Measurements from ENCODE around the gene FBN2.

The FBN2 gene

GRCh38 chr5:128350705-128351104 lies 187.3 kb downstream of the FBN2 start:
- Mint-ChIP-seq H3K4me1 (ENCODE audit: low read depth) (no peaks in the 10 kb centered on the region), H3K4me3 (no peak overlapping the region), H3K27me3 (peaks cover 1% of the 10 kb centered on the region), H3K36me3 (no peaks in the 10 kb centered on the region), H3K9me3 (ENCODE audit: low read depth) (no peaks in the 10 kb centered on the region), H3K27ac (no peak overlapping the region)

- Mint-ChIP-seq H3K27ac (no peak overlapping the region), H3K4me3 (no peak overlapping the region), H3K9me3 (ENCODE audit: low read depth) (no peaks in the 10 kb centered on the region), H3K36me3 (no peaks in the 10 kb centered on the region), H3K4me1 (ENCODE audit: low read depth) (no peaks in the 10 kb centered on the region), H3K27me3 (peaks cover 1% of the 10 kb centered on the region)
Observed at GRCh38 chr5:128349044-128349858, 188.8 kb downstream of the FBN2 start.

GRCh38 chr5:128346038-128346437 lies 192.0 kb downstream of the FBN2 start:
- no peaks in the 10 kb centered on the region for H3K4me1 Mint-ChIP-seq (ENCODE audit: low read depth)
- no peaks in the 10 kb centered on the region for H3K36me3 Mint-ChIP-seq
- H3K4me3 Mint-ChIP-seq = no peak overlapping the region
- H3K27me3 Mint-ChIP-seq = peaks cover 1% of the 10 kb centered on the region
- H3K9me3 Mint-ChIP-seq (ENCODE audit: low read depth) = no peaks in the 10 kb centered on the region
- H3K27ac Mint-ChIP-seq = no peak overlapping the region

- H3K36me3 Mint-ChIP-seq = no peaks in the 10 kb centered on the region
Observed at GRCh38 chr5:128345247-128345646, 192.8 kb downstream of the FBN2 start.

GRCh38 chr5:128343168-128343567 lies 194.9 kb downstream of the FBN2 start:
- no peaks in the 10 kb centered on the region for H3K36me3 Mint-ChIP-seq
- H3K4me1 Mint-ChIP-seq (ENCODE audit: low read depth) = no peaks in the 10 kb centered on the region
- H3K27ac Mint-ChIP-seq = no peak overlapping the region
- H3K4me3 Mint-ChIP-seq = no peak overlapping the region
- no peaks in the 10 kb centered on the region for H3K9me3 Mint-ChIP-seq (ENCODE audit: low read depth)
- no peaks in the 10 kb centered on the region for H3K27me3 Mint-ChIP-seq

More at GRCh38 chr5:128345247-128345646, 192.8 kb downstream of the FBN2 start:
- no peaks in the 10 kb centered on the region for H3K4me1 Mint-ChIP-seq (ENCODE audit: low read depth)
- H3K9me3 Mint-ChIP-seq (ENCODE audit: low read depth) = no peaks in the 10 kb centered on the region
- H3K4me3 Mint-ChIP-seq = no peak overlapping the region
- no peak overlapping the region for H3K27ac Mint-ChIP-seq
- peaks cover 1% of the 10 kb centered on the region for H3K27me3 Mint-ChIP-seq

- Mint-ChIP-seq H3K27me3 (no peaks in the 10 kb centered on the region), H3K27ac (no peak overlapping the region), H3K9me3 (ENCODE audit: low read depth) (no peaks in the 10 kb centered on the region), H3K36me3 (no peaks in the 10 kb centered on the region), H3K4me1 (ENCODE audit: low read depth) (no peaks in the 10 kb centered on the region), H3K4me3 (no peak overlapping the region)
Observed at GRCh38 chr5:128341056-128341455, 197.0 kb downstream of the FBN2 start.

GRCh38 chr5:128340648-128341047 lies 197.4 kb downstream of the FBN2 start:
- Mint-ChIP-seq H3K36me3 (no peaks in the 10 kb centered on the region), H3K27me3 (no peaks in the 10 kb centered on the region), H3K9me3 (ENCODE audit: low read depth) (no peaks in the 10 kb centered on the region), H3K27ac (no peak overlapping the region), H3K4me1 (ENCODE audit: low read depth) (no peaks in the 10 kb centered on the region), H3K4me3 (no peak overlapping the region)

GRCh38 chr5:128339585-128339984 lies 198.5 kb downstream of the FBN2 start:
- Mint-ChIP-seq H3K9me3 (ENCODE audit: low read depth) (no peaks in the 10 kb centered on the region), H3K27me3 (no peaks in the 10 kb centered on the region), H3K27ac (no peak overlapping the region), H3K4me1 (ENCODE audit: low read depth) (no peaks in the 10 kb centered on the region), H3K4me3 (no peak overlapping the region), H3K36me3 (no peaks in the 10 kb centered on the region)

GRCh38 chr5:128338649-128339048 lies 199.4 kb downstream of the FBN2 start:
- Mint-ChIP-seq H3K36me3 (no peaks in the 10 kb centered on the region), H3K4me1 (ENCODE audit: low read depth) (no peaks in the 10 kb centered on the region), H3K27ac (no peak overlapping the region), H3K4me3 (no peak overlapping the region), H3K27me3 (no peaks in the 10 kb centered on the region), H3K9me3 (ENCODE audit: low read depth) (no peaks in the 10 kb centered on the region)

- Mint-ChIP-seq H3K4me3 (no peak overlapping the region), H3K36me3 (no peaks in the 10 kb centered on the region), H3K9me3 (ENCODE audit: low read depth) (no peaks in the 10 kb centered on the region), H3K27ac (no peak overlapping the region), H3K27me3 (peaks cover 1% of the 10 kb centered on the region), H3K4me1 (ENCODE audit: low read depth) (no peaks in the 10 kb centered on the region)
Observed at GRCh38 chr5:128335339-128335738, 202.7 kb downstream of the FBN2 start.

- H3K4me1 Mint-ChIP-seq (ENCODE audit: low read depth) = no peaks in the 10 kb centered on the region
- H3K4me3 Mint-ChIP-seq = no peak overlapping the region
- no peaks in the 10 kb centered on the region for H3K9me3 Mint-ChIP-seq (ENCODE audit: low read depth)
- peaks cover 1% of the 10 kb centered on the region for H3K27me3 Mint-ChIP-seq
- H3K36me3 Mint-ChIP-seq = no peaks in the 10 kb centered on the region
- no peak overlapping the region for H3K27ac Mint-ChIP-seq
Observed at GRCh38 chr5:128334010-128334716, 203.9 kb downstream of the FBN2 start.

- H3K9me3 Mint-ChIP-seq (ENCODE audit: low read depth) = no peaks in the 10 kb centered on the region
- no peaks in the 10 kb centered on the region for H3K4me1 Mint-ChIP-seq (ENCODE audit: low read depth)
- no peak overlapping the region for H3K27ac Mint-ChIP-seq
- no peaks in the 10 kb centered on the region for H3K36me3 Mint-ChIP-seq
- no peak overlapping the region for H3K4me3 Mint-ChIP-seq
- peaks cover 2% of the 10 kb centered on the region for H3K27me3 Mint-ChIP-seq
Observed at GRCh38 chr5:128331261-128331660, 206.8 kb downstream of the FBN2 start.

- Mint-ChIP-seq H3K9me3 (ENCODE audit: low read depth) (no peaks in the 10 kb centered on the region), H3K36me3 (no peaks in the 10 kb centered on the region), H3K27me3 (peaks cover 2% of the 10 kb centered on the region), H3K4me1 (ENCODE audit: low read depth) (no peaks in the 10 kb centered on the region), H3K27ac (no peak overlapping the region), H3K4me3 (no peak overlapping the region)
Observed at GRCh38 chr5:128329386-128329939, 208.6 kb downstream of the FBN2 start.

- Mint-ChIP-seq H3K27ac (no peak overlapping the region), H3K4me3 (no peak overlapping the region), H3K9me3 (ENCODE audit: low read depth) (no peaks in the 10 kb centered on the region), H3K36me3 (no peaks in the 10 kb centered on the region), H3K4me1 (ENCODE audit: low read depth) (no peaks in the 10 kb centered on the region), H3K27me3 (peaks cover 2% of the 10 kb centered on the region)
Observed at GRCh38 chr5:128328446-128328845, 209.6 kb downstream of the FBN2 start.

- no peak overlapping the region for H3K27ac Mint-ChIP-seq
- no peaks in the 10 kb centered on the region for H3K36me3 Mint-ChIP-seq
- H3K4me1 Mint-ChIP-seq (ENCODE audit: low read depth) = no peaks in the 10 kb centered on the region
- no peak overlapping the region for H3K4me3 Mint-ChIP-seq
- H3K27me3 Mint-ChIP-seq = peaks cover 2% of the 10 kb centered on the region
- H3K9me3 Mint-ChIP-seq (ENCODE audit: low read depth) = no peaks in the 10 kb centered on the region
Observed at GRCh38 chr5:128328007-128328406, 210.0 kb downstream of the FBN2 start.

All from activated naive CD8-positive, alpha-beta T cell (primary cell).